Natural killer cell treated with Interleukin-12 subunit alpha and Interleukin-12 subunit beta and Interleukin-15 and Interleukin-18, amount 100 ng/mL, for 72 hours (primary cell): Measurements from ENCODE around the gene SRPK2. TPM values are rescaled to one million over a fixed set of nuclear protein-coding genes. Genes with fewer than 3 reads are reported as not detected.
"Not testable (repeated sequence)": the region's sequence is repeated elsewhere in the genome, so short reads cannot be mapped to it uniquely, and the experiment has no call there.

Experiments
- ATAC-seq, 2 donors: fragments of 150-1000 bp; cut with Tn5 transposase in 1 of 2; sonication (Bioruptor Pico), chemical (Tn5 transposase) in 1 of 2; 2 replicates each; pipeline ENCODE4 v1.10.0; 2021
- DNase-seq: peaks from one replicate; pipeline ENCODE4 v3.0.0; 2022; ENCODE audit warnings: low spot score
- H3K27ac Mint-ChIP-seq, 2 donors: 1 replicate in 1 of 2; 2 replicates in 1 of 2; pipeline ENCODE4 v1.8.0; 2022; ENCODE audit warnings: mixed read lengths in 2 of 2, mild to moderate bottlenecking in 1 of 2, moderate library complexity in 1 of 2
- H3K27me3 Mint-ChIP-seq, 2 donors: 1 replicate in 1 of 2; 2 replicates in 1 of 2; pipeline ENCODE4 v1.8.0; 2022; ENCODE audit warnings: mixed read lengths in 2 of 2
- H3K36me3 Mint-ChIP-seq: one replicate; pipeline ENCODE4 v1.8.0; 2022; ENCODE audit warnings: mixed read lengths
- H3K4me1 Mint-ChIP-seq, 2 donors: 1 replicate in 1 of 2; 2 replicates in 1 of 2; pipeline ENCODE4 v1.8.0; 2022; ENCODE audit warnings: low read depth in 2 of 2, mixed read lengths in 2 of 2, mild to moderate bottlenecking in 1 of 2
- H3K4me3 Mint-ChIP-seq: one replicate; pipeline ENCODE4 v1.8.0; 2022; ENCODE audit warnings: mixed read lengths
- H3K9me3 Mint-ChIP-seq: 2 replicates; pipeline ENCODE4 v1.8.0; 2022; ENCODE audit warnings: mixed read lengths
- total RNA-seq, 2 donors: library from RNA; stranded (reverse); gene quantifications; one replicate each; pipeline ENCODE4 v1.2.3, GENCODE V29; 2022

SRPK2 gene
- total RNA-seq, 2 donors from 2014 or later, result 39.1 to 47.3 TPM

DNA sequence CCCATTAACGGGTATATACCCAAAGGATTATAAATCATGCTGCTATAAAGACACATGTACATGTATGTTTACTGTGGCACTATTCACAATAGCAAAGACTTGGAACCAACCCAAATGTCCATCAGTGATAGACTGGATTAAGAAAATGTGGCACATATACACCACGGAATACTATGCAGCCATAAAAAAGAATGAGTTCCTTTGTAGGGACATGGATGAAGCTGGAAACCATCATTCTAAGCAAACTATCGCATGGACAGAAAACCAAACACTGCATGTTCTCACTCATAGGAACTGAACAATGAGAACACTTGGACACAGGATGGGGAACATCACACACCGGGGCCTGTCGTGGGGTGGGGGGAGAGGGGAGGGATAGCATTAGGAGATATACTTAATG, 26.0 kb downstream of the SRPK2 start:
- H3K27ac Mint-ChIP-seq, result peak overlapping the region in 1 of 2 donors; percentile 83
- not testable (repeated sequence) for DNase-seq, H3K27me3 Mint-ChIP-seq, H3K4me3 Mint-ChIP-seq, H3K9me3 Mint-ChIP-seq, H3K36me3 Mint-ChIP-seq, ATAC-seq
- H3K4me1 Mint-ChIP-seq, result peaks cover 43 to 44% of the 10 kb centered on the region in 2 donors

- H3K4me3 Mint-ChIP-seq, ATAC-seq, H3K27me3 Mint-ChIP-seq, DNase-seq, H3K36me3 Mint-ChIP-seq, H3K9me3 Mint-ChIP-seq: not testable (repeated sequence)
- Mint-ChIP-seq H3K27ac (peak overlapping the region in 1 of 2 donors; percentile 83), H3K4me1 (peaks cover 43 to 44% of the 10 kb centered on the region in 2 donors)
Observed at GRCh38 chr7:105361995-105362394, 26.7 kb downstream of the SRPK2 start.

GRCh38 chr7:105360149-105360548, 28.6 kb downstream of the SRPK2 start:
- H3K36me3 Mint-ChIP-seq, H3K9me3 Mint-ChIP-seq, DNase-seq, H3K27me3 Mint-ChIP-seq, ATAC-seq, H3K27ac Mint-ChIP-seq, H3K4me3 Mint-ChIP-seq: not testable (repeated sequence)
- H3K4me1 Mint-ChIP-seq, result peaks cover 40 to 42% of the 10 kb centered on the region in 2 donors

GRCh38 chr7:105355701-105356100, 33.0 kb downstream of the SRPK2 start:
- Mint-ChIP-seq H3K36me3 (no peaks in the 10 kb centered on the region), H3K4me3 (no peak overlapping the region), H3K27me3 (no peaks in the 10 kb centered on the region), H3K9me3 (no peaks in the 10 kb centered on the region), H3K27ac (peak overlapping the region in 1 of 2 donors; percentile 83), H3K4me1 (peaks cover 60 to 67% of the 10 kb centered on the region in 2 donors)
- ATAC-seq (no peak), DNase-seq (no peak)

DNA sequence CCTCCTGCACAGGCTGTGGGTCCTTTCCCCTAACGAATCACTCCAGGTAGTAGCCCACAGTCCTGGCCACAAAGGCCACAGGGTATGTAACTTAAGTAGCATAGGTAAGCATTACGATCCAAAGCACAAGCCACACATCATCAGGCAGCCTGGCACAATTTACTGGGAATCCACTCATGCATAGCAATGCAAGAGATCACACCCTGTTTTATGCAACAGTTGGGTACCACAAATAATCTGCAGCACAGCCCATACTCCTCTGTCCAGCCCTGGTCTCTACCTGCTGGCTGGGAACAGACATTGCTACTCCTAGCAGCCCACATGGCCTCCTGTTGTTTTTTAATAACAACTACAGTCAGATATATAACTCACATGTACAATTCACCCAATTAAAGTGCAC, 34.3 kb downstream of the SRPK2 start:
- Mint-ChIP-seq H3K27ac (peak overlapping the region; percentile 67 to 83), H3K27me3 (no peaks in the 10 kb centered on the region), H3K36me3 (no peaks in the 10 kb centered on the region), H3K4me1 (peaks cover 53 to 58% of the 10 kb centered on the region in 2 donors), H3K4me3 (peak overlapping the region; percentile 67), H3K9me3 (no peaks in the 10 kb centered on the region)
- DNase-seq (no peak), ATAC-seq (no peak)

GRCh38 chr7:105353752-105354328, 34.9 kb downstream of the SRPK2 start:
- Mint-ChIP-seq H3K27ac (peak overlapping the region; percentile 67 to 83), H3K9me3 (no peaks in the 10 kb centered on the region), H3K36me3 (no peaks in the 10 kb centered on the region), H3K4me3 (peak overlapping the region; percentile 67), H3K27me3 (no peaks in the 10 kb centered on the region), H3K4me1 (peaks cover 53 to 58% of the 10 kb centered on the region in 2 donors)
- ATAC-seq (no peak), DNase-seq (no peak)

- H3K9me3 Mint-ChIP-seq, result no peaks in the 10 kb centered on the region
- ATAC-seq (no peak), DNase-seq (no peak)
- H3K4me1 Mint-ChIP-seq, result peaks cover 47 to 51% of the 10 kb centered on the region in 2 donors
- no peaks in the 10 kb centered on the region for H3K36me3 Mint-ChIP-seq
- peak overlapping the region; percentile 67 for H3K4me3 Mint-ChIP-seq
- no peaks in the 10 kb centered on the region for H3K27me3 Mint-ChIP-seq
- peak overlapping the region; percentile 67 to 83 for H3K27ac Mint-ChIP-seq
Observed at GRCh38 chr7:105352901-105353668, 35.6 kb downstream of the SRPK2 start.

- peak overlapping the region; percentile 67 to 83 for H3K27ac Mint-ChIP-seq
- H3K9me3 Mint-ChIP-seq, result no peaks in the 10 kb centered on the region
- peak; percentile 96 to 98 for ATAC-seq
- no peaks in the 10 kb centered on the region for H3K36me3 Mint-ChIP-seq
- peaks cover 47 to 51% of the 10 kb centered on the region in 2 donors for H3K4me1 Mint-ChIP-seq
- DNase-seq, result peak; percentile 81
- peak overlapping the region; percentile 62 for H3K4me3 Mint-ChIP-seq
- no peaks in the 10 kb centered on the region for H3K27me3 Mint-ChIP-seq
Observed at GRCh38 chr7:105352018-105352612, 36.6 kb downstream of the SRPK2 start.

GRCh38 chr7:105350906-105351305, 37.8 kb downstream of the SRPK2 start:
- no peaks in the 10 kb centered on the region for H3K9me3 Mint-ChIP-seq
- H3K4me3 Mint-ChIP-seq, result peak overlapping the region; percentile 47

GRCh38 chr7:105348177-105348576, 40.5 kb downstream of the SRPK2 start:
- H3K4me1 Mint-ChIP-seq, result peaks cover 37 to 48% of the 10 kb centered on the region in 2 donors
- H3K4me3 Mint-ChIP-seq, H3K36me3 Mint-ChIP-seq, H3K27ac Mint-ChIP-seq, H3K27me3 Mint-ChIP-seq, DNase-seq, ATAC-seq, H3K9me3 Mint-ChIP-seq: not testable (repeated sequence)

More at GRCh38 chr7:105350906-105351305, 37.8 kb downstream of the SRPK2 start:
- Mint-ChIP-seq H3K36me3 (no peaks in the 10 kb centered on the region), H3K27me3 (no peaks in the 10 kb centered on the region), H3K4me1 (peaks cover 53 to 56% of the 10 kb centered on the region in 2 donors), H3K27ac (peak overlapping the region; percentile 67 to 83)
- no peak for DNase-seq
- ATAC-seq, result no peak

DNA sequence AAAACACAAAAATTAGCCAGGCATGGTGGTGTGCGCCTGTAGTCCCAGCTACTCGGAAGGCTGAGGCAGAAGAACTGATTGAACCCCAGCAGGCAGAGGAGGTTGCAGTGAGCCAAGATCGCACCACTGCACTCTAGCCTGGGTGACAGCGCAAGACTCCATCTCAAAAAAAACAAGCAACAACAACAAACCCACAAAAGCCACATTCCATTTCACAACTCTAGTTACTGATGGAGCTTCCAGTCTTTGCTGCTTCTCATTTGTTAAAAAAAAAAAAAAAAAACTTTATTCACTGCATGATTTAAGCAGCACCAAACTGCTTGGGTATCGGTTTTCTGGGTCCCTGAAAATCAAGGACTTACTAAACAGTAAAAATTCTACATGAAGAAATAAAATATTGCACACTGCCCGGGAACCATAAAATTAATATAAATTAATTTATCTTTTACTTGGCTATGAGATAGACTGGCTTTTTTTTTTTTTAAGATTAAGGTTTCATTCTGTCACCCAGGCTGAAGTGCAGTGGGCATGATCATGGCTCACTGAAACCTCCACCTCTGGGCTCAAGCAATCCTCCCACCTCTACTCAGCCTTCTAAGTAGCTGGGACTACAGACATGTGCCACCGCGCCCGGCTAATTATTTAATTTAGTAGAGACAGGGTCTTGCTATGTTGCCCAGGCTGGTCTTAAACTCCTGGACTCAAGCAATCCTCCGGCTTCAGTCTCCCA, 42.0 kb downstream of the SRPK2 start:
- Mint-ChIP-seq H3K27ac (peak overlapping the region; percentile 24 to 59), H3K27me3 (no peaks in the 10 kb centered on the region), H3K4me1 (peaks cover 29 to 42% of the 10 kb centered on the region in 2 donors), H3K4me3 (peak overlapping the region; percentile 54), H3K36me3 (no peaks in the 10 kb centered on the region), H3K9me3 (no peaks in the 10 kb centered on the region)
- peak; percentile 76 for DNase-seq
- ATAC-seq, result peak; percentile 87 to 90

GRCh38 chr7:105346138-105346537, 42.6 kb downstream of the SRPK2 start:
- H3K4me1 Mint-ChIP-seq, result peaks cover 29 to 39% of the 10 kb centered on the region in 2 donors
- H3K9me3 Mint-ChIP-seq, result no peaks in the 10 kb centered on the region
- DNase-seq, result no peak
- ATAC-seq, result peak; percentile 21 to 45
- peak overlapping the region; percentile 54 for H3K4me3 Mint-ChIP-seq
- H3K27me3 Mint-ChIP-seq, result no peaks in the 10 kb centered on the region
- peak overlapping the region; percentile 24 to 59 for H3K27ac Mint-ChIP-seq
- no peaks in the 10 kb centered on the region for H3K36me3 Mint-ChIP-seq

DNA sequence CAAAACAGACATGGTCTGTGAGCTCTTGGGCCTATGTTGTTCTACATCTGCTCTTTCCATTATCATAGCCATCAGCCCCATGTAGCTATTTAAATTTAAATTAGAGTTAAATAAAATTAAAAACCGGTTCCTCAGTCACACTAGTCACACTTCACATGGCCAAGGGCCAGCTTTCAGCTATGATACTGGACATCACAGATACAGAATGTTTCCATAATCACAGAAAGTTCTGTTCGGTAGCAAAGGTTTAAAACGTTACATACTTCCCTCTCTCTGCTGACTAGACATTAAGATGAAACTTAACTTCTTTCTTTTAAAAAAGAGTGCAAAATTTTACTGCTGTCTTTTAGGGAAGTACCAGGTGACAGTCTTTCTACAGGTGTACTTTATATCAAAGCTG, 43.0 kb downstream of the SRPK2 start:
- no peaks in the 10 kb centered on the region for H3K36me3 Mint-ChIP-seq
- H3K4me3 Mint-ChIP-seq, result peak overlapping the region; percentile 54
- no peak for ATAC-seq
- H3K27ac Mint-ChIP-seq, result peak overlapping the region; percentile 24 to 59
- no peaks in the 10 kb centered on the region for H3K9me3 Mint-ChIP-seq
- H3K4me1 Mint-ChIP-seq, result peaks cover 26 to 35% of the 10 kb centered on the region in 2 donors
- no peaks in the 10 kb centered on the region for H3K27me3 Mint-ChIP-seq
- no peak for DNase-seq
